Stimulated activated CD8-positive, alpha-beta memory T cell treated with anti-CD3 and anti-CD28 coated beads, Interleukin-4, amount 100 ng/mL, for 48 hours (primary cell): ENCODE data around the gene KRTAP9-7.
A peak's percentile ranks its signal among the peaks of the same experiment; 100 is the strongest.

ENCODE experiments used
- DNase-seq: peaks from one replicate; pipeline ENCODE4 v3.0.0-alpha.2; 2020

Gene KRTAP9-7

GRCh38 chr17:41278176-41278955 lies 2.9 kb downstream of the KRTAP9-7 start:
- no peak for DNase-seq

- DNase-seq: no peak
These were observed 8.5 kb downstream of the KRTAP9-7 start for GRCh38 chr17:41284043-41284442.

- no peak for DNase-seq
These were observed 9.0 kb downstream of the KRTAP9-7 start for GRCh38 chr17:41284546-41284945.

- no peak for DNase-seq
These were observed 11.6 kb downstream of the KRTAP9-7 start for GRCh38 chr17:41287050-41287449.

- no peak for DNase-seq
These were observed 18.5 kb downstream of the KRTAP9-7 start for GRCh38 chr17:41294016-41294415.

- no peak for DNase-seq
These were observed 21.3 kb downstream of the KRTAP9-7 start for GRCh38 chr17:41296846-41297245.

- no peak for DNase-seq
These were observed 23.1 kb downstream of the KRTAP9-7 start for GRCh38 chr17:41298458-41299135.

- DNase-seq: no peak
These were observed 25.8 kb downstream of the KRTAP9-7 start for GRCh38 chr17:41301204-41301790.

- no peak for DNase-seq
These were observed 26.7 kb downstream of the KRTAP9-7 start, which contains the start of gene KRTAP29-1 for GRCh38 chr17:41301916-41302901. Gene KRTAP29-1 (minus strand): TSS chr17:41302851. CDS start chr17:41302851, 0 bp downstream.

GRCh38 chr17:41302981-41303380 lies 27.5 kb downstream of the KRTAP9-7 start:
- DNase-seq: no peak

GRCh38 chr17:41304091-41304490 lies 28.6 kb downstream of the KRTAP9-7 start:
- DNase-seq: no peak

- no peak for DNase-seq
These were observed 32.1 kb downstream of the KRTAP9-7 start for GRCh38 chr17:41307647-41308046.

GRCh38 chr17:41308251-41308917 lies 32.9 kb downstream of the KRTAP9-7 start:
- DNase-seq: peak; percentile 56

GRCh38 chr17:41308918-41309359 lies 33.4 kb downstream of the KRTAP9-7 start, which contains the start of gene KRTAP16-1:
Gene KRTAP16-1 (minus strand): TSS chr17:41309309. CDS start chr17:41309253, 56 bp downstream.
- DNase-seq: peak; percentile 51

GRCh38 chr17:41311111-41311510 lies 35.6 kb downstream of the KRTAP9-7 start:
- DNase-seq: no peak

- no peak for DNase-seq
These were observed 39.8 kb downstream of the KRTAP9-7 start, which contains the start of gene KRTAP17-1 for GRCh38 chr17:41315204-41315794. Gene KRTAP17-1 (minus strand): TSS chr17:41315710. CDS start chr17:41315650, 60 bp downstream.

GRCh38 chr17:41315814-41316445 lies 40.4 kb downstream of the KRTAP9-7 start:
- DNase-seq: no peak

GRCh38 chr17:41318231-41318630 lies 42.7 kb downstream of the KRTAP9-7 start:
- no peak for DNase-seq

- no peak for DNase-seq
These were observed 46.8 kb downstream of the KRTAP9-7 start for GRCh38 chr17:41322094-41322902.
